Measurements from ENCODE around the gene MARCHF10. TPM values are rescaled to one million over a fixed set of nuclear protein-coding genes. Genes with fewer than 3 reads are reported as not detected.

The MARCHF10 gene
- total RNA-seq, 2 experiments from 2014 or later = not detected

- Histone ChIP-seq H3K9me2 (ENCODE audit: insufficient read depth, low read length) (no peaks in the 10 kb centered on the region), H3K4me3 (ENCODE audit: low read depth, low read length, poor library complexity, severe bottlenecking) (no peak overlapping the region), H3K4me2 (ENCODE audit: low read length) (no peak overlapping the region), H3K9me3 (ENCODE audit: low read length) (no peaks in the 10 kb centered on the region), H3K27ac (ENCODE audit: low read depth, low read length, poor library complexity, severe bottlenecking) (no peak overlapping the region), H3K4me1 (ENCODE audit: insufficient read depth, low read length, poor library complexity, severe bottlenecking) (no peaks in the 10 kb centered on the region), H2AFZ (ENCODE audit: low read length) (no peak overlapping the region), H4K20me1 (ENCODE audit: insufficient read depth, low read length) (no peaks in the 10 kb centered on the region), H3K36me3 (ENCODE audit: insufficient read depth, low read length) (no peaks in the 10 kb centered on the region), H3K79me2 (ENCODE audit: insufficient read depth, low read depth, low read length) (no peaks in the 10 kb centered on the region)
- CTCF ChIA-PET (ENCODE audit: unreplicated experiment) = no interaction called here
- intact Hi-C loops (cut with micrococcal nuclease; ENCODE audit: unreplicated experiment) = no loop called here
- DNase-seq (ENCODE audit: low spot score) = no peak
- TF ChIP-seq EZH2phosphoT487 (IDR thresholded peaks at IDR 0.05; ENCODE audit: borderline replicate concordance, low read depth, low read length) = no peak
- TF ChIP-seq, protein P1, sequence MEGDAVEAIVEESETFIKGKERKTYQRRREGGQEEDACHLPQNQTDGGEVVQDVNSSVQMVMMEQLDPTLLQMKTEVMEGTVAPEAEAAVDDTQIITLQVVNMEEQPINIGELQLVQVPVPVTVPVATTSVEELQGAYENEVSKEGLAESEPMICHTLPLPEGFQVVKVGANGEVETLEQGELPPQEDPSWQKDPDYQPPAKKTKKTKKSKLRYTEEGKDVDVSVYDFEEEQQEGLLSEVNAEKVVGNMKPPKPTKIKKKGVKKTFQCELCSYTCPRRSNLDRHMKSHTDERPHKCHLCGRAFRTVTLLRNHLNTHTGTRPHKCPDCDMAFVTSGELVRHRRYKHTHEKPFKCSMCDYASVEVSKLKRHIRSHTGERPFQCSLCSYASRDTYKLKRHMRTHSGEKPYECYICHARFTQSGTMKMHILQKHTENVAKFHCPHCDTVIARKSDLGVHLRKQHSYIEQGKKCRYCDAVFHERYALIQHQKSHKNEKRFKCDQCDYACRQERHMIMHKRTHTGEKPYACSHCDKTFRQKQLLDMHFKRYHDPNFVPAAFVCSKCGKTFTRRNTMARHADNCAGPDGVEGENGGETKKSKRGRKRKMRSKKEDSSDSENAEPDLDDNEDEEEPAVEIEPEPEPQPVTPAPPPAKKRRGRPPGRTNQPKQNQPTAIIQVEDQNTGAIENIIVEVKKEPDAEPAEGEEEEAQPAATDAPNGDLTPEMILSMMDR (conservative IDR thresholded peaks at IDR 0.05; ENCODE audit: low read length) = no peak
- BruUV-seq (replicated peaks) = no TSS peak
- POLR2A ChIA-PET = no interaction called here
These were observed 100.7 kb downstream of the MARCHF10 start for GRCh38 chr17:62707425-62707739.

DNA sequence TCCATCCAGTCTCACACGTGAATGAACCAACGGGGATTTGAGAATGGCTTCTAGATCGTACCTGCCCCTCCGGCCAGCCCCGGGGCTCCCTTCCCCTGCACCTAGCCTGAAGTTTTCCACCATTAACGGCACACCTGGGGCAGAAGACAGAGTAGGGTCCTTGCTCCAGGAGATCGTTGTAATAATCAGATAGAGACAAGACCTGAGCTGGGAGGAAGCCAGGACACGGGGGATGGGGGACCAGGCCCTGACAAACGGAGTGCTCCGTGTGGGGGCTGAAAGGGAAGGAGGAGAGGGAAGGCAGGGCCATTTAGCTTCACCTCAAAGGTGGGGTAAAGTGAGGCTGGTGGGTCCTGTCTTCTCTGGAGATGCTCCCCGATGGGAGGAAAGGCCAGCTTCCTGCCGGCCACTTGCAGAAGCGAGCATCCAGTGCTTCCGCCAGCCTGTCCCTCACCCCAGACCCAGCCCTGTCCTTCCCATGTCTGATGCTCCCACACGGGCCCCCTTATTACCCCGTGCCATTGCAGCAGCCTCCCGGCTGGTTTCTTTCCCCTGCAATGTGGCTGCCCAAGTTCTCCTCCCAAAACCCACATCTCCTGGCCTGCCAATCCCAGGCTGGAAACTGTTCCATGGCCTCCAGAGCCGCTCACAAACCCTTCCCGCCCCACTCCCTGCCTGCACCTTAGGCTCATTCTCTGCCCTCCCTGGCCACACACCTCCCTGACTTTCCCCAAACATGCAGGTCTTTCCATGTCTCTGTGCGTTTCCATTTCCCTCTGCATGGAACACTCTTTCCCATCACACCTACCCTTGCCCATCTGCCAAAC lies 101.3 kb downstream of the MARCHF10 start:
- H3K79me2 ChIP-seq (ENCODE audit: insufficient read depth, low read depth, low read length) = no peaks in the 10 kb centered on the region
- H3K9me3 ChIP-seq (ENCODE audit: low read length) = no peaks in the 10 kb centered on the region
- DNase-seq (ENCODE audit: low spot score) = no peak
- H3K4me2 ChIP-seq (ENCODE audit: low read length) = no peak overlapping the region
- H3K4me3 ChIP-seq (ENCODE audit: low read depth, low read length, poor library complexity, severe bottlenecking) = no peak overlapping the region
- BruUV-seq (replicated peaks) = no TSS peak
- POLR2A ChIA-PET = no interaction called here
- H4K20me1 ChIP-seq (ENCODE audit: insufficient read depth, low read length) = no peaks in the 10 kb centered on the region
- H3K27ac ChIP-seq (ENCODE audit: low read depth, low read length, poor library complexity, severe bottlenecking) = no peak overlapping the region
- TF ChIP-seq, protein P1 (conservative IDR thresholded peaks at IDR 0.05; ENCODE audit: low read length) = no peak
- TF ChIP-seq EZH2phosphoT487 (IDR thresholded peaks at IDR 0.05; ENCODE audit: borderline replicate concordance, low read depth, low read length) = no peak
- intact Hi-C loops (cut with micrococcal nuclease; ENCODE audit: unreplicated experiment) = no loop called here
- H3K9me2 ChIP-seq (ENCODE audit: insufficient read depth, low read length) = no peaks in the 10 kb centered on the region
- H3K4me1 ChIP-seq (ENCODE audit: insufficient read depth, low read length, poor library complexity, severe bottlenecking) = no peaks in the 10 kb centered on the region
- H3K36me3 ChIP-seq (ENCODE audit: insufficient read depth, low read length) = no peaks in the 10 kb centered on the region
- H2AFZ ChIP-seq (ENCODE audit: low read length) = no peak overlapping the region
- CTCF ChIA-PET (ENCODE audit: unreplicated experiment) = no interaction called here

DNA sequence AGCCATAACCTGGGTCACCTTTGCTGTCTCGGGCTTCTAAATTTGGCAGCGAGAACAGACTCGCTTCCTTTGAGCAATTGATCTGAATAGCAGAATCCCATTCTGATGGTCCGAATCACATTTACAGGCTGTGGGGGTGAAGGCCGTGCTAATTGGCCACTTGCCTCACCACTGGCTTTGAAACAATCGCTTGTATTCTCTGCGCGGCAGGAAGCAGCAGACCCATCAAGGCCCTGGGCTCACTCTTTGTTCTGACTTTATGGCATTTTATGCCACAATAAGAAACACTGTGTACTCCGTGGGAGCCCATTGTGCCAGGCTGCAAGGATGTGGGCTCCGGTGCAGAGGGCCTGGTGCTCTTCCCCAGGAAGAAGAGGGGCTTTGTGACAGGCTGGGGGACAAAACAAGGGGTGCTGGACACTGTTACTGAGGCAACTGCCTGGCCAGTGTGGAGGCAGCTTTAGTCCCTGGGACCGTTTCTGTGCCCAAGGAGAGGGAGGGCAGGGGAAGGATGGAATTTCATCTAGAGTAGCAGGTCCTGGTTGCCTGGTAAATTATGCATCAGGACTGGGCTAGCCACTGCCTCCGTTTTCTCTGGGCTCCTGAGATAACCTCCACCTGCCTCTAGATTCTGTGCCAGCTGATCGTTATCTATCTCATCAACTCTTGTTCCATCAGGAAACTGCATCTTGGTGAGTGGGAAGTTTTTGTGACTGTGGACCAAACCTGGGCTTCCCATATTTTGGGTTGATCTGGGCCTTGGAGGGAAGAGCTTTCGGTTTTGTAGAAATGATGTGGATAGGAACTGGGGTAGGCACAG lies 102.1 kb downstream of the MARCHF10 start:
- Histone ChIP-seq H3K4me1 (ENCODE audit: insufficient read depth, low read length, poor library complexity, severe bottlenecking) (no peaks in the 10 kb centered on the region), H3K9me2 (ENCODE audit: insufficient read depth, low read length) (no peaks in the 10 kb centered on the region), H3K4me2 (ENCODE audit: low read length) (no peak overlapping the region), H3K27ac (ENCODE audit: low read depth, low read length, poor library complexity, severe bottlenecking) (no peak overlapping the region), H3K79me2 (ENCODE audit: insufficient read depth, low read depth, low read length) (no peaks in the 10 kb centered on the region), H3K36me3 (ENCODE audit: insufficient read depth, low read length) (no peaks in the 10 kb centered on the region), H4K20me1 (ENCODE audit: insufficient read depth, low read length) (no peaks in the 10 kb centered on the region), H3K4me3 (ENCODE audit: low read depth, low read length, poor library complexity, severe bottlenecking) (no peak overlapping the region), H3K9me3 (ENCODE audit: low read length) (no peaks in the 10 kb centered on the region), H2AFZ (ENCODE audit: low read length) (no peak overlapping the region)
- TF ChIP-seq EZH2phosphoT487 (IDR thresholded peaks at IDR 0.05; ENCODE audit: borderline replicate concordance, low read depth, low read length) = no peak
- intact Hi-C loops (cut with micrococcal nuclease; ENCODE audit: unreplicated experiment) = no loop called here
- no TSS peak for BruUV-seq (replicated peaks)
- no peak for DNase-seq (ENCODE audit: low spot score)
- CTCF ChIA-PET (ENCODE audit: unreplicated experiment) = no interaction called here
- POLR2A ChIA-PET = no interaction called here
